Pancreas (tissue), 10 donors: ENCODE measurements around the gene FBLL1. TPM values are rescaled to one million over a fixed set of nuclear protein-coding genes. Genes with fewer than 3 reads are reported as not detected.

Source experiments
- ATAC-seq, 4 donors: fragments of 200-7000 bp; cut with Tn5 transposase; one replicate each; pipeline versions ENCODE4 v1.8.0 to v1.9.1; 2020; ENCODE audit warnings: mild to moderate bottlenecking in 4 of 4, moderate library complexity in 4 of 4
- DNase-seq, 6 donors: peaks; one replicate each; pipeline ENCODE4 v3.0.0-alpha.2; 2020
- FAIRE-seq: peaks from 2 replicates; lab custom pipeline; 2012; peaks lifted over from hg19 to GRCh38; lab: Jason Lieb, UNC
- H3K27ac ChIP-seq, 4 donors: fragments of 200-600 bp; sonication (generic); 1 replicate in 3 of 4; 2 replicates in 1 of 4; pipeline versions ENCODE4 v1.5.0 to v1.8.0; 2020
- H3K27me3 ChIP-seq, 4 donors: fragments of 200-600 bp; one replicate each; pipeline ENCODE4 v1.8.0; 2021
- H3K36me3 ChIP-seq, 3 donors: fragments of 200-600 bp; sonication (generic) in 1 of 3; one replicate each; pipeline versions ENCODE4 v1.5.0 to v1.8.0; 2020 to 2021
- H3K4me1 ChIP-seq, 3 donors: fragments of 200-600 bp; one replicate each; pipeline ENCODE4 v1.8.0; 2021
- H3K4me3 ChIP-seq, 4 donors: fragments of 200-600 bp; sonication (generic) in 2 of 4; one replicate each; pipeline versions ENCODE4 v1.5.0 to v1.8.0; 2020 to 2021
- H3K9me3 ChIP-seq, 4 donors: fragments of 200-600 bp; one replicate each; pipeline ENCODE4 v1.8.0; 2021
- WGBS, 2 donors: extraction: QIAGEN DNeasy Blood & Tissue Kit; methylation state at CpG; one replicate each; pipeline ENCODE4 v1.1.7; 2013; 5-methylcytosine and 5-hydroxymethylcytosine counted together
- intact Hi-C, 3 donors: fragments of 100-400 bp; cut with DNase I; formaldehyde crosslinking; loops; one replicate each; pipeline versions ENCODE4 v1.11.1 to v1.14.2; 2022
- polyA plus RNA-seq, 2 donors: library from polyadenylated mRNA; stranded (reverse); fragments of 200-250 nt; gene quantifications; one replicate each; pipeline ENCODE4 v1.2.3, GENCODE V29; 2013
- total RNA-seq, 6 donors: library from RNA; stranded (reverse); fragmentation: NEBNext Ultra II Directional in 4 of 6; extraction: Animal tissue kit (Norgen Biotek cat#: 25700) in 4 of 6; gene quantifications; one replicate each; pipeline versions ENCODE4 v1.2.1 to v1.2.4, GENCODE V29; 2021 to 2023
- TF ChIP-seq, protein P1 (sequence below), 4 donors: fragments of 200-600 bp; sonication (generic) in 3 of 4; IDR thresholded peaks; one replicate each; pipeline versions ENCODE4 v1.5.0 to v1.8.0; 2021; ENCODE audit warnings: antibody characterized with exemption in 4 of 4
- donor health status: healthy with polysubstance abuse.
- donor health status: DM: no; HTN: no; CAD: no; lungs with moderate emphysema.
- donor health status: DM: no; HTN: no; CAD: no.
- donor health status: control.
- donor health status: control.
- donor health status: Bipolar disorder and iron deficiency.
- donor health status: DM: yes; HTN: yes; CAD: no.
- donor health status: DM: no; HTN: no; CAD: no.
- donor health status: DM: no; HTN: no; CAD: no.
- donor health status: DM: yes; HTN: yes; CAD: no.

Gene FBLL1
- total RNA-seq (1 to 10 TPM in 1 of 6 donors, under 1 TPM in 4, not detected in 1; 0.31 to 1.5 (median 0.82) TPM), polyA plus RNA-seq (1 to 10 TPM; 1.3 to 5.4 TPM)

DNA sequence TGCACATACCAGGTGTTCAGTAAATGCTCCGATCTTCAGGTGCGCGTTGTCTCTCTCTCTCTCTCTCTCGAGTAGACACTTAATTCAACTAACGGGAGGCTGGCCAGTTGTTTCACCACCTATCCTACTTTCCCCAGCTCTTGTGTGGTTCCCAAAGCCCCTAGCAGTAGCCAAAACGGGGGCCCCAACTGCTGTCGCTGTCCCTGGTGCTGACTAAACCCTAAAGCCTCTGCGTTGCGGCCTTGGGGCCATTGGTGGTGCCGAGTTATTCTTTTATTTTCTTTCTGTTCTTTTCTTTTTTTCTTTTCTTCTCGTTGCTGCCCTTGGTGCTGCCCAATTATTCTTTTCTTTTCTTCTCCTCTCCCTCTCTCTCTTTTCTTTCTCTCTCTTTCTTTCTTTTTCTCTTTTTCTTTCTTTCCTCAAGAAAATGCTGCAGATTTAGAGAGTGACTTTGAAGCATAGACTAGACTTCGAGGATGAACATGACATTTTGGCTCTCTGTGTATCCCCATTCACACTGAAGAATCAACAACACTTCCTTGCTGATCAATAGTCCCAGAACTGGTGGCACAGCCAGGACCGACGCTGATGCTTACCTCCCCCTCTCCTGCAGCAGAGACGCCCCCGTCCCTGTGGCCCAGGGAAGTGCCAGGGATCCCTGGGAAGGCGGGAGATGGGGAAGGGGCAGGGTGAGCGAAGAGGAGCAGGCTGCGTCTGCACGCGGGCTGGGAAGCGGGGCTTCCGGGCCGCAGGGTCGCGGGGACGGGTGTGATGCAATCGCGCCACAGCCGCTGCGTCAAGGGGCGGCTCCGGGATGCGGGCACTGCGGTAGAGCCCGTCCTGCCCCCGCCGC lies at the start of gene FBLL1:
Gene FBLL1 (plus strand): TSS at position 785 of the 853 bp plus-strand sequence. CDS start 200 bp downstream, outside the sequence.
- H3K36me3 ChIP-seq = no peaks in the 10 kb centered on the region
- peaks cover 0 to 14% (median 0%) of the 10 kb centered on the region in 4 donors for H3K27me3 ChIP-seq
- DNase-seq = peak in 3 of 6 donors; percentile 16 to 70 (median 60)
- TF ChIP-seq, protein P1, sequence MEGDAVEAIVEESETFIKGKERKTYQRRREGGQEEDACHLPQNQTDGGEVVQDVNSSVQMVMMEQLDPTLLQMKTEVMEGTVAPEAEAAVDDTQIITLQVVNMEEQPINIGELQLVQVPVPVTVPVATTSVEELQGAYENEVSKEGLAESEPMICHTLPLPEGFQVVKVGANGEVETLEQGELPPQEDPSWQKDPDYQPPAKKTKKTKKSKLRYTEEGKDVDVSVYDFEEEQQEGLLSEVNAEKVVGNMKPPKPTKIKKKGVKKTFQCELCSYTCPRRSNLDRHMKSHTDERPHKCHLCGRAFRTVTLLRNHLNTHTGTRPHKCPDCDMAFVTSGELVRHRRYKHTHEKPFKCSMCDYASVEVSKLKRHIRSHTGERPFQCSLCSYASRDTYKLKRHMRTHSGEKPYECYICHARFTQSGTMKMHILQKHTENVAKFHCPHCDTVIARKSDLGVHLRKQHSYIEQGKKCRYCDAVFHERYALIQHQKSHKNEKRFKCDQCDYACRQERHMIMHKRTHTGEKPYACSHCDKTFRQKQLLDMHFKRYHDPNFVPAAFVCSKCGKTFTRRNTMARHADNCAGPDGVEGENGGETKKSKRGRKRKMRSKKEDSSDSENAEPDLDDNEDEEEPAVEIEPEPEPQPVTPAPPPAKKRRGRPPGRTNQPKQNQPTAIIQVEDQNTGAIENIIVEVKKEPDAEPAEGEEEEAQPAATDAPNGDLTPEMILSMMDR (IDR thresholded peaks at IDR 0.05) = no peak
- ATAC-seq = peak in 3 of 4 donors; percentile 69 to 88 (median 86)
- no peaks in the 10 kb centered on the region for H3K4me1 ChIP-seq
- H3K4me3 ChIP-seq = peak within 1 kb of the TSS in 3 of 4 donors; percentile 27 to 57 (median 31)
- H3K9me3 ChIP-seq = no peaks in the 10 kb centered on the region
- 15 to 35% methylated on average over 21 to 38 of the region's 38 CpGs for WGBS, 2 donors
- H3K27ac ChIP-seq = no peak within 1 kb of the TSS
- intact Hi-C loops = no loop called here
- FAIRE-seq = no peak

DNA sequence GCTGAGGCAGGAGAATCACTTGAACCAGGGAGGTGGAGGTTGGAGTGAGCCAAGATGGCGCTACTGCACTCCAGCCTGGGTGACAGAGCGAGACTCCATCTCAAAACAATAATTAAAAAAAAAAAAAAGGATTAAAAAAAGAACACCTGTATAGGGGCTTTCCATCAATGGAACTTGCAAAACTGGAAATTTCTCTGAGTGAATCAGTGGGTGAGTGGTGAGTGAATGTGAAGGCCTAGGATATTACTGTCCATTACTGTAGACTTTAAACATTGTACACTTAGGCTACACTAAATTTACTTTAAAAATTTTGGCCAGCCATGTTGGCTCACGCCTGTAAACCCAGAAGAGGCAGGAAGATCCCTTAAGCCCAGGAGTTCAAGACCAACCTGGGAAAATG lies 48.5 kb upstream of the FBLL1 start:
- no peak overlapping the region for H3K27ac ChIP-seq
- H3K4me3 ChIP-seq = no peak overlapping the region
- TF ChIP-seq, protein P1 (IDR thresholded peaks at IDR 0.05) = no peak
- no peaks in the 10 kb centered on the region for H3K4me1 ChIP-seq
- 85 to 91% methylated on average over 3 of the region's 3 CpGs for WGBS, 2 donors
- H3K9me3 ChIP-seq = no peaks in the 10 kb centered on the region
- H3K27me3 ChIP-seq = no peaks in the 10 kb centered on the region
- FAIRE-seq (no peak), DNase-seq (no peak), ATAC-seq (no peak)
- intact Hi-C loops = no loop called here
- no peaks in the 10 kb centered on the region for H3K36me3 ChIP-seq

DNA sequence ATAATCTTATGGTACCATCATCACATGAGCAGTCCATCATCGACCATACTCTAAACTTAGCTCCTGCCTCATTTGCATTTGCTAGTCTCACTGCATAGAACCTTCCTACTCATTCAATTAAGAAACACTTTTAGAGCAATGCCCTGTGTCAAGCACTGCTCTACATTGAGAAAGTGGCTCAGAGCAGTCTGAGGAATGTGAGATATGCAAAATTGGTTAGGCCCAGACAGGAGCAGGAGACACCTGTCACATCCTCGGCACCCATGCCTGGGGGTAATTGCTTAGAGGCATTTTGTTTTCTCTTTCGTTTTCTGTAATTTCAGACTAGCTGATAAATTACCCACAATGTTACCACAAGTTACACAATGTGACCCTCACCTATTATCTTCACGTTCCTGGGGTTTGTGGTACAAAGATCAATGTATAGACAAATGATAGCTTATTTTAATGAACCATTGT lies 47.7 kb upstream of the FBLL1 start:
- Histone ChIP-seq H3K27me3 (no peaks in the 10 kb centered on the region), H3K36me3 (no peaks in the 10 kb centered on the region), H3K4me1 (no peaks in the 10 kb centered on the region), H3K4me3 (no peak overlapping the region), H3K27ac (no peak overlapping the region), H3K9me3 (no peaks in the 10 kb centered on the region)
- no peak for FAIRE-seq
- intact Hi-C loops = no loop called here
- no peak for DNase-seq
- WGBS, 2 donors = 26 to 37% methylated on average over 4 of the region's 4 CpGs
- no peak for ATAC-seq
- TF ChIP-seq, protein P1 (IDR thresholded peaks at IDR 0.05) = no peak

DNA sequence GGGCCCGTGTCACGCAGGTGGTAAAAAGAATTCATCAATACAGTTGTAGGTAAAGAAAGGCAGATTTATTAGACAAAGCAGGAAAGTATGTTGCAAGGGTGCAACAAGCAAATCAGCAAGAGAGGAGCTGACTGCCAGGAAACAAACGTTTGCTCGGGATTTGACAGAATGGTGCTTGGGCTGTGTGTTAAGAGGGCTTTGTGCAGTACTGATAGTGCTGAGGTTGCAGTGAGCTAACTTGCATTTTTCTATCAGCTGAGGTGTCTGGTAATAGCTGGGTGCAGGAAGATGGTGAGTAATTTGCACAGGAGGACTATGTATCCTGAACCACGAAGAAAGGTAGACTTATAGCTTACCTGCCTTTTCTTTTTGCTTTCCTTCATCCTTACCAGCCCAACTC lies 46.7 kb upstream of the FBLL1 start:
- TF ChIP-seq, protein P1 (IDR thresholded peaks at IDR 0.05) = no peak
- ATAC-seq (no peak), DNase-seq (no peak), FAIRE-seq (no peak)
- Histone ChIP-seq H3K4me1 (peaks cover 0 to 3% (median 0%) of the 10 kb centered on the region in 3 donors), H3K4me3 (no peak overlapping the region), H3K27me3 (no peaks in the 10 kb centered on the region), H3K9me3 (no peaks in the 10 kb centered on the region), H3K27ac (no peak overlapping the region), H3K36me3 (no peaks in the 10 kb centered on the region)
- WGBS, 2 donors = 36 to 44% methylated on average over 5 of the region's 5 CpGs
- intact Hi-C loops = no loop called here
